ENCODE results near the gene SPATA12.

DNA sequence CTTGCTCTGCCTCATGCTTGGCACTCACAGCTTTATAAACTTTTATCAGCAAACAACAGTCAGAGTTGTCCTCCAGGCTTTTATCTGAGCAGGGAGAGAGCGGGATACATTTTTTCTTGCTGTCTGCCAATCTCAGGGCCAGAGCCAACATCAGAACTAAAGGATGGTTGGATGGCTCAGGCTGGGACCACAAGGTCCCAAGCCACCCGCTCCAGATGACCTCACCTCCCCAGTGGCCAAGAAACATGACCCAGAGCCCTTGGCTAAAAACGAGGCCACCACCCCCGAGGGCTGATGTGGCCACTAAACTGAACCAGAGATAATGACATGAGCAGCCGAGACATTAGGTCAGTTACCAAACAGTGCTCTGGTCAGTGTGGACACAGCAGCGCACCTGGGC lies 18.8 kb upstream of the SPATA12 start:
- TF ChIP-seq, protein P1, sequence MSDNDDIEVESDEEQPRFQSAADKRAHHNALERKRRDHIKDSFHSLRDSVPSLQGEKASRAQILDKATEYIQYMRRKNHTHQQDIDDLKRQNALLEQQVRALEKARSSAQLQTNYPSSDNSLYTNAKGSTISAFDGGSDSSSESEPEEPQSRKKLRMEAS (IDR thresholded peaks at IDR 0.05) = no peak
- TF ChIP-seq FOXM1 (IDR thresholded peaks at IDR 0.05; ENCODE audit: borderline replicate concordance, low read depth) (no peak), TAF1 (IDR thresholded peaks at IDR 0.05; ENCODE audit: low read depth) (no peak), TEAD4 (IDR thresholded peaks at IDR 0.05) (no peak), CEBPB (IDR thresholded peaks at IDR 0.05) (no peak), YY1 (IDR thresholded peaks at IDR 0.05; ENCODE audit: low read depth) (no peak)

Measured in Ishikawa (cell line).